ENCODE data around the gene OR1C1.

GRCh38 chr1:247746391-247746935 lies 13.9 kb downstream of the OR1C1 start:
- no peak for TF ChIP-seq NFRKB (IDR thresholded peaks at IDR 0.05)
- TF ChIP-seq TARDBP (IDR thresholded peaks at IDR 0.05) = no peak
- no peak for TF ChIP-seq L3MBTL2 (conservative IDR thresholded peaks at IDR 0.05)
- TF ChIP-seq FOXA1 (IDR thresholded peaks at IDR 0.05) = no peak
- no peak for TF ChIP-seq SUZ12 (IDR thresholded peaks at IDR 0.05)
- TF ChIP-seq SP1 (IDR thresholded peaks at IDR 0.05) = no peak
- no peak for TF ChIP-seq ELF4 (IDR thresholded peaks at IDR 0.05)
- TF ChIP-seq FOXK2 (IDR thresholded peaks at IDR 0.05) = no peak
- no peak for TF ChIP-seq CTBP1 (IDR thresholded peaks at IDR 0.05; ENCODE audit: borderline replicate concordance)
- no peak for TF ChIP-seq ARNT (IDR thresholded peaks at IDR 0.05)
- TF ChIP-seq FOXM1 (IDR thresholded peaks at IDR 0.05; ENCODE audit: borderline replicate concordance) = no peak
- TF ChIP-seq HDGF (IDR thresholded peaks at IDR 0.05; ENCODE audit: borderline replicate concordance) = no peak
